GM10266 (cell line): ENCODE results near the gene MFN2.

Experiments
- DNase-seq: peaks from one replicate; pipeline ENCODE4 v3.0.0; 2012; ENCODE audit errors: extremely low spot score
- TF ChIP-seq, protein P1 (sequence below): IDR thresholded peaks from 2 replicates; pipeline ENCODE4 v1.5.1; 2012; ENCODE audit warnings: mild to moderate bottlenecking, low read depth; ENCODE audit not compliant: control insufficient read depth, insufficient read depth; ENCODE audit errors: missing control alignments

MFN2 gene

DNA sequence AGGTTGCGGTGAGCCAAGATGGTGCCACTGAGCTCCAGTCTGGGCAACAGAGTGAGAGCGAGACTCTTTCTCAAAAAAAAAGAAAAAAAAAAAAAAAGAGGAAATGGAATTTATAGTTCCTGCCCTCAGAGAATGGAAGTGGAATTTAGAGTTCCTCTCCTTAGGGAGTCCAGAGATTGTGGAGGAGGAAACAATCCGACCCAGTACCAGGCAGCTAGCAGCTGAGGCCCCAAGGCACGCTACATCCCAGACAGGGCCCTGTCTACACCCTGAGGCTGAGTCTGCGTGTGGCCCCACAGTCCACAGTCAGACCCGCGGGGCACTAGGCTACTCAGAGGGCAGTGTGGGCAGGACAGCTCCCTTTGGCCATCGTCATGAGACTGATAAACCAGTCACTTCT, 1.9 kb upstream of the MFN2 start:
- TF ChIP-seq, protein P1, sequence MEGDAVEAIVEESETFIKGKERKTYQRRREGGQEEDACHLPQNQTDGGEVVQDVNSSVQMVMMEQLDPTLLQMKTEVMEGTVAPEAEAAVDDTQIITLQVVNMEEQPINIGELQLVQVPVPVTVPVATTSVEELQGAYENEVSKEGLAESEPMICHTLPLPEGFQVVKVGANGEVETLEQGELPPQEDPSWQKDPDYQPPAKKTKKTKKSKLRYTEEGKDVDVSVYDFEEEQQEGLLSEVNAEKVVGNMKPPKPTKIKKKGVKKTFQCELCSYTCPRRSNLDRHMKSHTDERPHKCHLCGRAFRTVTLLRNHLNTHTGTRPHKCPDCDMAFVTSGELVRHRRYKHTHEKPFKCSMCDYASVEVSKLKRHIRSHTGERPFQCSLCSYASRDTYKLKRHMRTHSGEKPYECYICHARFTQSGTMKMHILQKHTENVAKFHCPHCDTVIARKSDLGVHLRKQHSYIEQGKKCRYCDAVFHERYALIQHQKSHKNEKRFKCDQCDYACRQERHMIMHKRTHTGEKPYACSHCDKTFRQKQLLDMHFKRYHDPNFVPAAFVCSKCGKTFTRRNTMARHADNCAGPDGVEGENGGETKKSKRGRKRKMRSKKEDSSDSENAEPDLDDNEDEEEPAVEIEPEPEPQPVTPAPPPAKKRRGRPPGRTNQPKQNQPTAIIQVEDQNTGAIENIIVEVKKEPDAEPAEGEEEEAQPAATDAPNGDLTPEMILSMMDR: no peak
- DNase-seq: no peak

DNA sequence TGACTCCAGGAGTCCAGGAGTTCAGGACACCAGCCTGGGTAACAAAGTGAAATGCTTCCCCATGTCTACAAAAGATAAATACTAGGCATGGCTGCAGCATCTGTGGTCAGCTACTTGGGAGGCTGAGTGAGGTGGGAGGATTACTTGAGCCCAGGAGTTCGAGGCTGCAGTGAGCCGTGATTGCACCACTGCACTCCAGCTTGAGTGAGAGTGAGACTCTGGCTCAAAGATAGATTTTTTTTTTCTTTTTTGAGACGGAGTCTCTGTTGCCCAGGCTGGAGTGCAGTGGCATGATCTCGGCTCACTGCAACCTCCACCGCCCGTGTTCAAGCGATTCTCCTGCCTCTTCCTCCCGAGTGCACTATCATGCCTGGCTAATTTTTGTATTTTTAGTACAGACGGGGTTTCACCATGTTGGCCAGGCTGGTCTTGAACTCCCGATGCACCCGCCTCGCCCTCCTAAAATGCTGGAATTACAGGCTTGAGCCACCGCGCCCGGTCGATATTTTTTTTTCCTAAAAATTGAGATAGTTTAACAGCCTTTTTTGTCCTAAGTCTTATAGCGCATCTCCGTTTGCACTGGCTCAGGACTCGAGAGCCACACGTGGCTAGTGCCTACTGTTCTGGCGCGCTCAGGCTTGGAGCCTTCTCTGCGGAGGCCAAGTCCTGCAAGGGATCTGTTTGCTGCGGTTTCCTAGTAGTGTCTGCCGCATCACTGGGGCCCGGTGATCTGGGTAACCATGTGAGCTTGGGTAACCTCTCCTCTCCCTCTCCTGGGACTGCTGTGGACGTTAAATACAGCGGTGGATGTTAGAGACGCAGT, 1.0 kb upstream of the MFN2 start:
- TF ChIP-seq, protein P1: no peak
- DNase-seq: no peak

- DNase-seq: no peak
- TF ChIP-seq, protein P1: no peak
Measured at GRCh38 chr1:11980676-11980972, 380 bp downstream of the MFN2 start.

- DNase-seq: no peak
- TF ChIP-seq, protein P1: no peak
Measured at GRCh38 chr1:11981378-11982009, 1.2 kb downstream of the MFN2 start.

GRCh38 chr1:11982010-11982392, 1.8 kb downstream of the MFN2 start:
- TF ChIP-seq, protein P1: no peak
- no peak for DNase-seq

GRCh38 chr1:11984121-11984520, 3.9 kb downstream of the MFN2 start:
- DNase-seq: no peak
- TF ChIP-seq, protein P1: no peak

DNA sequence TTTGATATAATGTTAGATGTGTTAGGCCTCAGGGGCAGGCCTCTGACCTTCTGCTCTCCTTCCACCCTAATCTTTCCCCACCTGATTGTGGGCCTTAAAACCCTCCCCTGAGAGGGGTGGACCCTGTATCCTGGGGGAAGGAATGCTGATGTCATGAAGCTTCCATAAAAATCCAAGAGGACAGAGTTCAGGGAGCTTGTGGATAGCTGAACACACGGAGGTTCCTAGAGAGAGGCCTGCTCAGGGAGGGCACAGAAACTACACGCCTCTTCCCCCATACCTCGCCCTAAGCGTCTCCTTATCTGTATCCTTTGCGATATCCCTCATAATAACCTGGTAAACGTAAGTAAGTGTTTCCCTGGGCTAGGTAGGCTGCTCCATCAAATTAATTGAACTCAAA, 4.3 kb downstream of the MFN2 start:
- TF ChIP-seq, protein P1: no peak
- DNase-seq: no peak
